ENCODE results near the gene TEC.

TEC gene

DNA sequence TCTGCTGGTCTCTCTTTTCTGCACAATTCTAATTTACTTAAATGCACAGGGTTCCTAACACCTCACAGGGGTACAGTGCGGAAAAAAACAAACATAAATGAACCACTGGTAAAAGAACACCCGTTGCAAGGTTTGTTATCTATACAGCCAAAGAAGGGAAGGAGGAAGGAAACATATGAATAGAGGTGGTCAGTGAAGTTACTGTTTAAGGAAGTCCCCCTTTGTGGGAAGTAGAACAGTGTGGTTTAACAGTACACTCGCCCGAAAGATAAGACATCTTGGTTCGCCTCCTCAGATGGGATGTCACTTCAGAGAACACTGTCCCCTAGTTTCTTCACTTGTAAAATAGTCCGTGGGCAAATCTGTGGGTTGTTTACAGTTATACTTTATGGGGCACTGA, 57.5 kb downstream of the TEC start:
- no peak overlapping the region for H2AFZ ChIP-seq
- no peak overlapping the region for H3K27ac ChIP-seq
- TF ChIP-seq, protein P1, sequence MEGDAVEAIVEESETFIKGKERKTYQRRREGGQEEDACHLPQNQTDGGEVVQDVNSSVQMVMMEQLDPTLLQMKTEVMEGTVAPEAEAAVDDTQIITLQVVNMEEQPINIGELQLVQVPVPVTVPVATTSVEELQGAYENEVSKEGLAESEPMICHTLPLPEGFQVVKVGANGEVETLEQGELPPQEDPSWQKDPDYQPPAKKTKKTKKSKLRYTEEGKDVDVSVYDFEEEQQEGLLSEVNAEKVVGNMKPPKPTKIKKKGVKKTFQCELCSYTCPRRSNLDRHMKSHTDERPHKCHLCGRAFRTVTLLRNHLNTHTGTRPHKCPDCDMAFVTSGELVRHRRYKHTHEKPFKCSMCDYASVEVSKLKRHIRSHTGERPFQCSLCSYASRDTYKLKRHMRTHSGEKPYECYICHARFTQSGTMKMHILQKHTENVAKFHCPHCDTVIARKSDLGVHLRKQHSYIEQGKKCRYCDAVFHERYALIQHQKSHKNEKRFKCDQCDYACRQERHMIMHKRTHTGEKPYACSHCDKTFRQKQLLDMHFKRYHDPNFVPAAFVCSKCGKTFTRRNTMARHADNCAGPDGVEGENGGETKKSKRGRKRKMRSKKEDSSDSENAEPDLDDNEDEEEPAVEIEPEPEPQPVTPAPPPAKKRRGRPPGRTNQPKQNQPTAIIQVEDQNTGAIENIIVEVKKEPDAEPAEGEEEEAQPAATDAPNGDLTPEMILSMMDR (IDR thresholded peaks at IDR 0.05), result no peak
- H3K9ac ChIP-seq, result no peak overlapping the region
- H3K4me2 ChIP-seq (ENCODE audit: low read length), result no peak overlapping the region
- no peak overlapping the region for H3K4me3 ChIP-seq (ENCODE audit: low read depth, low read length)
- H3K36me3 ChIP-seq (ENCODE audit: control insufficient read depth, insufficient read depth, low read length), result no peaks in the 10 kb centered on the region
- H3K4me1 ChIP-seq, result no peaks in the 10 kb centered on the region
- no peaks in the 10 kb centered on the region for H3K27me3 ChIP-seq (ENCODE audit: control insufficient read depth, insufficient read depth, low read length)
- no peaks in the 10 kb centered on the region for H3K9me3 ChIP-seq (ENCODE audit: control insufficient read depth, low read length)
- no peaks in the 10 kb centered on the region for H3K79me2 ChIP-seq

DNA sequence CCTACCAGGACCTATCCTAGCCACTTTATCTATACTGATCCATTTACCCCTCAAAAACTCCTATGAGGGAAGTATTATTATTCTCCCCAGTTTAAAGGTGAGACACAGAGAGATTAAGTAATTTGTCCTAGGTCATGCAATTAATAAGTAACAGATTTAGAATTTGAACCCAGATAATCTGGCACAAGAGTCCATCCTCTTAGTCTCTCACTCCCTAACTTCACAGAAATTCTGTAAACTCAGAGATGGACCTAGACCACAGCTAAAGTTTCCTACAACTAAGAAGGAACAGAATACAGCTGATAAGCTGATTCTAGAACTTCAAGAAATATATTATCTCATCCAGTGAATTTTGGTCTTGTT, 58.7 kb downstream of the TEC start:
- Histone ChIP-seq H3K4me3 (ENCODE audit: low read depth, low read length) (no peak overlapping the region), H3K4me2 (ENCODE audit: low read length) (no peak overlapping the region), H3K9me3 (ENCODE audit: control insufficient read depth, low read length) (no peaks in the 10 kb centered on the region), H3K27ac (no peak overlapping the region), H2AFZ (no peak overlapping the region), H3K9ac (no peak overlapping the region), H3K27me3 (ENCODE audit: control insufficient read depth, insufficient read depth, low read length) (no peaks in the 10 kb centered on the region), H3K79me2 (no peaks in the 10 kb centered on the region), H3K4me1 (no peaks in the 10 kb centered on the region), H3K36me3 (ENCODE audit: control insufficient read depth, insufficient read depth, low read length) (no peaks in the 10 kb centered on the region)
- TF ChIP-seq, protein P1 (IDR thresholded peaks at IDR 0.05), result no peak

DNA sequence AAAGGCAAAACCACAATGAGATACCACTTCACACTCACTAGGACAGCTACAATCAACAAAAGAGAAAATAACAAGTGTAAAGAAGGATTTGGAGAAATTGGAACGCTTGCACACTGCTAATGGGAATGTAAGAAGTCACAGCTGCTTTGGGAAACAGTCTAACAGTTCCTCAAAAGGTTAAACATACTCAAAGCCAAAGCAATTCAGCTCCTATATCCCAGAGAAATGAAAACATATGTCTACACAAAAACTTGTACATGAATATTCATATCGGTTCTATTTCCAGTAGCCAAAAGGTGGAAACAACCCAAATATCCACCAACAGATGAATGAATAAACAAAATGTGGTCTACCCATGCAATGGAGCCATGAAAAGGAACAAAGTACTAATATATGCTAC, 64.0 kb downstream of the TEC start:
- no peaks in the 10 kb centered on the region for H3K9me3 ChIP-seq (ENCODE audit: control insufficient read depth, low read length)
- H3K79me2 ChIP-seq, result no peaks in the 10 kb centered on the region
- H3K4me1 ChIP-seq, result no peaks in the 10 kb centered on the region
- H3K27me3 ChIP-seq (ENCODE audit: control insufficient read depth, insufficient read depth, low read length), result no peaks in the 10 kb centered on the region
- no peak overlapping the region for H2AFZ ChIP-seq
- no peak overlapping the region for H3K27ac ChIP-seq
- H3K9ac ChIP-seq, result no peak overlapping the region
- no peak overlapping the region for H3K4me3 ChIP-seq (ENCODE audit: low read depth, low read length)
- H3K4me2 ChIP-seq (ENCODE audit: low read length), result no peak overlapping the region
- H3K36me3 ChIP-seq (ENCODE audit: control insufficient read depth, insufficient read depth, low read length), result no peaks in the 10 kb centered on the region
- TF ChIP-seq, protein P1 (IDR thresholded peaks at IDR 0.05), result no peak

DNA sequence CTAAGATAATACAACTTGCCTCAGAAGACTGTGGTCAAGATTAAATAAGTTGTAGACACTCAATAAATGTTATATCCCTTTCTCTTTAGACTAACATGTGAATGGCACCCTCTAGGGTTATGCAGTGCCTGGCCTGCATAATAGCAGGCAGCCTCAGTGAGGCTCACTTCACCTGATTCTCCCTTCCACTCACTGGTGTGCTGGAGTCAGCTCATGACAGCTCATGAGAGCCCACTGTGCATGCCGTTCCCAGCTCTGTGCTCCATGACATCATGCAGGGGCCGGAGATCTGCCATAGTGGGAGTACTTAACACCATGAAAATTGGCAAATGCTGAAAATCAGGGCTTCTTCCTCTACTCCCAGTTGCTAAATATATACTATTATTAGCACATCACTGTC, 64.5 kb downstream of the TEC start:
- H3K9ac ChIP-seq, result no peak overlapping the region
- H3K27me3 ChIP-seq (ENCODE audit: control insufficient read depth, insufficient read depth, low read length), result no peaks in the 10 kb centered on the region
- no peaks in the 10 kb centered on the region for H3K4me1 ChIP-seq
- H3K36me3 ChIP-seq (ENCODE audit: control insufficient read depth, insufficient read depth, low read length), result no peaks in the 10 kb centered on the region
- H3K4me2 ChIP-seq (ENCODE audit: low read length), result no peak overlapping the region
- TF ChIP-seq, protein P1 (IDR thresholded peaks at IDR 0.05), result no peak
- H3K4me3 ChIP-seq (ENCODE audit: low read depth, low read length), result no peak overlapping the region
- no peak overlapping the region for H2AFZ ChIP-seq
- no peaks in the 10 kb centered on the region for H3K9me3 ChIP-seq (ENCODE audit: control insufficient read depth, low read length)
- no peaks in the 10 kb centered on the region for H3K79me2 ChIP-seq
- H3K27ac ChIP-seq, result no peak overlapping the region

DNA sequence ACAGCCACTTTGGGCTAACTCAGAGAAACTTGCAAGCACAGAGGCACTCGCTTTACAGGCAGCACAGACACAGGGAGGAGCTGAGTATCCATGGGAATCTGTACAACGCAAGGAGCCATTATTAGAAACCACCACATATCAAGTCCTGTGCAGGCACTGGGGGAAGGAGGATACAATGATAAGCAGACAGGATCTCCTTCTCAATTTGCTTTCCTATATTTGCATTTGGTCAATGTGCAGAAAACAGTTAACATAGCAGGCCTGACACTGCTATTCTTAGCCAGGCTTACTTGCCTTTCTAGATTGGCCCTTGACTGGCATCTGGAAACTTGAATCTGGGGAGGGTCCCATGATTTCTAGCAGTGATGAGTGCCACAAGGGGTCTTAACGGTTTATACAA, 65.8 kb downstream of the TEC start:
- Histone ChIP-seq H3K9me3 (ENCODE audit: control insufficient read depth, low read length) (no peaks in the 10 kb centered on the region), H3K27me3 (ENCODE audit: control insufficient read depth, insufficient read depth, low read length) (no peaks in the 10 kb centered on the region), H3K27ac (no peak overlapping the region), H3K4me1 (no peaks in the 10 kb centered on the region), H3K36me3 (ENCODE audit: control insufficient read depth, insufficient read depth, low read length) (no peaks in the 10 kb centered on the region), H2AFZ (no peak overlapping the region), H3K4me3 (ENCODE audit: low read depth, low read length) (no peak overlapping the region), H3K9ac (no peak overlapping the region), H3K79me2 (no peaks in the 10 kb centered on the region), H3K4me2 (ENCODE audit: low read length) (no peak overlapping the region)
- TF ChIP-seq, protein P1 (IDR thresholded peaks at IDR 0.05), result no peak
